Right renal cortex interstitium (tissue), 3 donors: ENCODE measurements around the gene CNTNAP2. TPM values are rescaled to one million over a fixed set of nuclear protein-coding genes. Genes with fewer than 3 reads are reported as not detected.

Source experiments
- DNase-seq, 3 donors: peaks; one replicate each; pipeline ENCODE4 v3.0.0-alpha.2; 2013; ENCODE audit warnings: low read depth in 3 of 3, low spot score in 2 of 3
- polyA plus RNA-seq, 3 donors: library from polyadenylated mRNA; unstranded; fragments of 120-200 nt; gene quantifications; one replicate each; pipeline ENCODE4 v1.2.1, GENCODE V29; 2013; ENCODE audit not compliant: insufficient read length in 3 of 3

CNTNAP2 gene
- polyA plus RNA-seq, 3 donors: 21.2 to 29.0 (median 25.8) TPM

DNA sequence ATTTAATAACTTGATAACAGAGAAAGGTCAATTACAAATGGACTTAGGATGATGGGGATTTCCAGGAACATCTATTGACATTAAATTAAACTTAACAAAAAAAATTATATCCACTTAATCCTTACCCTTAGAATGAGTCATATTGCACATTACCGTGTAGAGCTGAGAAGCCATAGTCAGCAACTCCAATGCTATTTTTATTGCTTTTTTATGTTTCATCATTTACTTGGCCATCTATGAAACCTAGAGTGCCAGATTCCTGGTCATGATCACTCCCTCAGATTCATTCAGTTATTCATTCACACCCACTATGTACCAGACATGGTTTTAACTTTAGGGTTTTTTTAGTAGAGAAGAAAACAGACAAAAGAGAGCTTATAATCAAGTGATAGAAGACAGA is 1180.4 kb downstream of the CNTNAP2 start:
- DNase-seq: no peak

DNA sequence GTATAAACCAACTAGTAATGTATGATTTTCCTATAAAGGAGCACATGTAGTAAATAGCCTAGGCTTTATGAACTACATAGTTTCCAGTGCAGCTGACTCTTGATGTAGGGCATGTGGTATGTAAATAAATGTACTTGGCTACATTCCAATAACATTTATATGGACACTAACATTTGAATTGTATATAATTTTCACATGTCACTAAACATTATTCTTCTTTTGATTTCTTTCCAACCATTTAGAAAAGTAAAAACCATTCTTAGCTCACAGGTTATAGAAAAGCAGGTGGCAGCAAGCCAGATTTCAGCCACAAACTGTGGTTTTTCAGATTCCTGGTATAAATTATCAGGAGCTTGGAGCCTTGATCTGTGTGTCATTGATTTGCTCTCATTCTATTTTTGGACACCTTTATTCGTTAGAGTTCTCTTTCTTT is 1182.0 kb downstream of the CNTNAP2 start:
- DNase-seq: no peak

DNA sequence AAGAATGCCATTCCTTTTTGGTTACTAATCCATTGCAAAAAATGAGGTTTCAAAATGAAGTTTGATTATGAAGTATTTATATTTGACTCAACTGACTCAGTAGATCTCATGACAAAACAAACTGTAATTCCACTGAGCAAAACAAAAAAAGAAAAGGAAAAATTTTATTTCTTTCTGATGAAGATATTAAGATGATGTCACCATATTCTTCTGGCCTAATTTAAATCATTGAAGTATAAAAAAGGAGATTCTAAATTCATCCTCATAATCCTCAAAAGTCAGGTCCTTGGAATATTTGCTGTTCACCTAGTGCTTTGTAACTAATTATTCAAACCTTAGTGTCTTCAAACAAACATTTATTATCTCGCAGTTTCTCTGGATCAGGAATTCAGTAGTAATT is 1183.7 kb downstream of the CNTNAP2 start:
- no peak for DNase-seq

DNA sequence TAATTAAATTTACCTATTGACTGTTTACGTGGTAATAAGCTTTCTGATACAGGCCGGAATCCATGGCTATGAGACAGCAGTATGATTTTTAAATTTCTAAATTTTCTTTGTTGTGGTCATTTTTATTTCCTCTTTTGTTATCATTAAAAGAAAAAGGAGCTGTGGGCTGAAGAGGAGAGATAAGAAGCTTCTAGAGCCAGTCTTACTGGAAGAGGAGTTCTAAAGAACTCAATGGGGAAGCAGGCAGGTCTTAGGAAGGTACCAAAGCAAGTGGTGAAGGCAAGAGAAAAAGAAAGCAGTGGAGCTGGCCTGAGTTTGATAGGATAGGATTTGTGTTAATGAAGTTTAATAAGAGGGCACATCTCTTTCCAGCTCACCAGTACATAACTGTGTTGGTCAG is 1187.8 kb downstream of the CNTNAP2 start:
- DNase-seq: no peak

DNA sequence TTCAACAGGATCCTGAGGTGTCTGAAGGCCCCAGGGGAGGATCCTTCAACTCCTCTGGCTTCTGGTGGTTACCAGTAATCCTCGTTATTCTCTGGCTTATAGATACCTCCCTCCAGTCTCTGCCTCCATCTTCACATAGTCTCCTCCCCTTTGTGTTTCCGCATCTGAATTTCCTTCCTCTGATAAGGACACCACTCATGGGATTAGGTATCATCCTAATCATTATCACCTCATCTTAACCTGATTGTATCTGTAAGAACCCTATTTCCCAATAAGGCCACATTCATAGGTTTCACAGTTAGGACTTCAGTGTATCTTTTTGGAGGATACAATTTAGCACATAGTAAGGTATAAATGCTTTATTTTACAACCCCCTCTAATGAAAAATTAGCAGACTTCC is 1189.2 kb downstream of the CNTNAP2 start:
- no peak for DNase-seq

DNA sequence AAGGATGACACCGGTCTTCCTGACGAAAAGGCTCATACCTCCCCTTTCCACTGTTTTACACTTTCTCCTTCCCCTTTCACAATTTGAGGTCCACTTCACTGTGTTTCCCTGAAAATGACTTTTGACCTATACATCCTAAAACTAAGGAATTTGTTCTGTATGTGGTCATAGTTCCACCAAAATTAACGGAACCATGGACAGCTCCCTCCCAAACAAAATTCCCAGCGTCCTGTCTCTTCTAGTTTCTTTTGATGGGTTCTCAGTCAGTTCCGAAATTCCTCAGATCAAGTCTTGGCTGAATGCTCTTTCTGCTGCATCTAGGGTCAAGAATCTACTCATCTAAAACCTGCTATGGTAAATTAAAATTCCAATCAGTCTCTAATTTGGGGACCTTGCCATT is 1191.9 kb downstream of the CNTNAP2 start:
- DNase-seq: no peak

DNA sequence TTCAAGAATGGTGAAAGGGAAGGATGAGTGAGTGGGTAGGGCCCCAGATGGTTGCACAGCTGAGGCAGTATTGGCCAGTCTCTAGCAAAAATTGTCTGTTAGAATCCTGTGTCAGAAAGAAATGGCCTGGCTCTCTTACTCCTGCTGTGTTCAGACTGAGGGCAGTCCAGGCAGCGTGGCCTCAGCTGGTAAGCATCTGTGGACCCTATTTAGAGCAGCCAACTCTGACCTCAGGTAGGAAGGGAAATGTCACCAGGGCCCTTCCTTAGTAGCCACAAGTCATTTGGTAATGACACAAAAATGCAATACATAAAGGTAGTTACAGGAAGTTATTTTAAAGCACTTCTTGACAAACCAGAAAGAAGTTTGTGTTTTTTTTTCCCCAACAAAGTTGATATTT is 1194.7 kb downstream of the CNTNAP2 start:
- DNase-seq: no peak

DNA sequence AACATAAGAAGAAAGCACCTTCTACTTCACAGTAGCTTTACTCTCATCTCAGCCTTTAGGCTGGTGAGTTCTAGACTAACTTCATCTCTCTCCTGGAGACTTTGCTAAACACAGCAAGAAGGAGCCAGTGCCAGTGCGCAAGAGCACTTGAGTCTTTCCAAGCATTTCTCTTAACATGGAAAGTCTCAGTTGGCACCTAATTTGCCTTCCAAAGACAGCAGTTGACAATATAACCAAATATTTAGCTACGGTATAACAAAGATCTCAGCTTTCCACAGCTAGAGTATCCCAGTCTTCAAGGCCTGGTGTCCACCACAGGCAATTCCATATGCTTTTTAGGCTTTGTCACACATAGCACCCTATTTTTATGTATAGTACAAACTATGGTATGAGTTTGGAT is 1204.9 kb downstream of the CNTNAP2 start:
- DNase-seq: no peak

DNA sequence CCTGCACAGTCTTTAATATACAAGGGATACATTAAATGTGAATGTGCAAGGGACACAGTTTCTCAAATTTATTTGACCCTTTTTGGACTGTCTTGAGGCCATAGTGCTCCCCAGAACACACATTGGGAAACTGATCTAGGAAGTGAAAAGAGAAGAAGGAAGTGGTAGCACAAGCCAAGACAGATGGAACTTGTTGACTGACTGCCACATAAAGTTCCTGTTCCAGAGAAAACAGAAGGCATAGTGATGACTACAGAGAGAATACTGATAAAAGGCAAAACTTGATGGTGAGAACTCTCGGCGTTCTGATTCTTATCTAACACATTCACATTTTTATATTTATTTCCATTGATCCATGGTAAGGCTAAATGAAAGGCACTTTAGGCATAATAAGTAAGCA is 1216.4 kb downstream of the CNTNAP2 start:
- DNase-seq: no peak

DNA sequence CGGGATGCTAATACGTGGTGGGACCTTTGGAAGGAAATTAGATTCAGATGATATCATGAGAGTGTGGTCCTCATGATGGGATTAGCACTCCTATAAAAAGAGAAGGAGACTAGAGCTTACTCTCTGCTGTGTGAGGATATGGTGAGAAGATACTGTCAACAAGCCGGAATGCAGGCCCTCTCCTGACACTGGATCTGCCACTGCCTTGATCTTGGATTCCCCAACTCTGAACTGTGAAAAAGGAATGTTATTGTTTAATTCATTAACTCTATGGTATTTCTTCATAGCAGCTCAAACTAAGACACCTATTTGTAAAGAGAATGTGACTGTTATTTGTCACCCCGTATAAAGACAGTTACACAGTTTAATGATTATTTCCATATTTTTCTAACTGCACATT is 1246.5 kb downstream of the CNTNAP2 start:
- no peak for DNase-seq

DNA sequence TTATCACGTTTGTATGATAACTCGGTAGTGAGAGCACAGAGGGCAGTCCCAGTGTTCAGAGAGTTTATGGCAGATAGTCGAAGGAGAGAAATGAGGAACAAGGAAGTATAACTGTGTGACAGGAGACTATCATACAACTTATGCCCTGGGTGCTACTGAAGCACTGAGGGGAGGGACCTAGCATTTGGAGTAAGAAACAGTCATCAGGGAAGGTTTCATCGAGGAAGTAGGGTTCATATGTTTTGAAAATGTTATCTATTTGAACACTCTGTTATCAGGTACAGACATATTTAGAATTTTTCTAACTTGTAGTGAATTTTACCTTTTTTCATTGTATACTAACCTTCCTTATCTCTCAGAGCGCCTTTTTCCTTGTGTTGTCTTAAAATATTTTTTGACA is 1259.6 kb downstream of the CNTNAP2 start:
- DNase-seq: no peak

DNA sequence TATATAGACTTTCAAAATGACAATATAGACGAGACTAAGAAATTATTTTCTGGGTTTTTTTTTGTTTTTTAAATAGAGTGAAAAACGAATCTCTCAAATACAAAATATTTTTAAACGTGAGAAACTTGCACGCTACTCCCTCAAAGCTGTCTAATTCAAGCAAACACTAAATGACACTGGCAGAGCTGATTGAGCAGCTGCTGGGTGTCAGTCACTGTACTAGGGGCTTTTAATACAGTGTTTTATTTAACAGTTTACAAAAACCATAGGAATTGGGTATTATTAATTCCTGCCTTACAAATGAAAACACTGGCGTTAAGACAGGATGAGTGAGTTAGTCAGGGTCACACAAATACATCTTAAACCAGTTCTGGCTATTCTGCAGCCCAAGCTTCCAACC is 1264.3 kb downstream of the CNTNAP2 start:
- DNase-seq: no peak

DNA sequence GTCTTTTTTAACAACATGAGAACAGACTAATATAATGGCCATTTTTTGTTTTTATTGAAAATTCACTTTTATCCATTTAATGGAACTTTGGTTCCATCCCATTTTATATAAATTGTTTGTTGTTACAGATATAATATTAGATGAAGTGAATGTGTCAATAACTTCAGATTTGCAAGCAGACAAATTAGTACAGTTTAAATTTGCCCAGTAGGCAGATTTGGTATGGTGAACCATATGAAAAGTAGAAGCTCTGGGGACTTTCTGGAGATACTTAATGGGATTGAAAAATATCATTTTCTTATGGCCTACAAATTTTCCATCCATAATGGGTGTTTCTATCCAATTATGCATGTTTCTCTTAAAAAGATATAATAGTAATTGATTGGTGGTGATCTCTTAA is 1277.7 kb downstream of the CNTNAP2 start:
- no peak for DNase-seq

DNA sequence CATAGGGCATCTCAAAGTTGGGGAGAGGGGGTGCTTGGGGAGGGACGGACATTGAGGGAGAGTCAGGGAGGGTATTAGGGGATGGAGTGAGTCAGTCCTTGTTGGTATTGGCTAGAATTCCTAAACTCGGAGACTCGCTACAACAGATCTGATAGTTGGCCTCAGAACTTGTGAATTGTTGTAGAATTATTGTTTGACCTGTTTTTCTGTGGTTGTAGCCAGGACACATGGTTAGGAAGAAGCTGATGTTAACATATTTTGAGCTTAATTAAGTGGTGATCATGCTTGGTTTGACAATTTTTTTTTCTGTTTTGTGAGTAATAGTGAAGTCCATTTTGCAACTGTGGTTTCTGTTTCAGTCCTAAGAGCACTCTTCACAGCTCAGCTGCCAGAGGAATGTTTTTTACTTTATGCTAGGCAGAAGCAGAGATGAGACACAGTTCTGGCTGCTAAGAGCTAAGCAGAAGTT is 1283.7 kb downstream of the CNTNAP2 start:
- no peak for DNase-seq

DNA sequence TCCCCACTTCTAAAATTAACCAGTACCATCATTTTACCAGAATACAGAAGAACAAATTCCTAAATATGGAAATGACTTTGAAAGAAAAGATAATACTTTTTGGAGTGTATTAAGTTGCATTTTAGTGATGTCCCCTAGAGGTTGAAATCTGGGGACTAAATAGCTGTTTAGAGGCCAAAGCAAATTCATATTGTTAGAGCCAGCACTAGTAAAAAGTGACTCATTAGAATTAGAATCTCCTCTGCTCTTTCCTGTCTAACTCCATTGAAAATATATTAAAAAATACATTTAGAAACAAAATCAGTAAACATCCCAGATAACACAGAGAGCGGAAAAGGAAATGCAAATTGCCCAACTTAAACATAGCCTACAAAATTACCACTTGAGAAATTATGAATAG is 1284.3 kb downstream of the CNTNAP2 start:
- DNase-seq: no peak

DNA sequence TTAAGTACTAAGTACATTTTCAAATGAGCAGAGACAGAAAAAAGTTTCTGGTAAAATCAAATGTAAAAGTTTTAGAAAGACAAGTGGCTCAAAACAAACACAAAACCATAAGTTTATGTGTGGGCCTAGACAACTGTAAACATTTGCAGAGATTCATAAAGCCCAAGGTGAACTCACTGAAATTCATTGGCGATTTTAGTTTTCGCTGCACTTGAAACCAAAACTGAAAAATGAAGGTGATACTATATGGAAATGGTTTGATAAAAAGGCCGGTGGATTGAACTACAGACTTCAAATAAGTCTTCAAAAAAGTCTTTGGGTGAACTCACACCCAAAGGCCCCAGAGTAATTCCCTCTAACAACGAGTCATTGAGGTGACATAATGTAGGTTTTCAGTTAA is 1289.0 kb downstream of the CNTNAP2 start:
- DNase-seq: no peak

DNA sequence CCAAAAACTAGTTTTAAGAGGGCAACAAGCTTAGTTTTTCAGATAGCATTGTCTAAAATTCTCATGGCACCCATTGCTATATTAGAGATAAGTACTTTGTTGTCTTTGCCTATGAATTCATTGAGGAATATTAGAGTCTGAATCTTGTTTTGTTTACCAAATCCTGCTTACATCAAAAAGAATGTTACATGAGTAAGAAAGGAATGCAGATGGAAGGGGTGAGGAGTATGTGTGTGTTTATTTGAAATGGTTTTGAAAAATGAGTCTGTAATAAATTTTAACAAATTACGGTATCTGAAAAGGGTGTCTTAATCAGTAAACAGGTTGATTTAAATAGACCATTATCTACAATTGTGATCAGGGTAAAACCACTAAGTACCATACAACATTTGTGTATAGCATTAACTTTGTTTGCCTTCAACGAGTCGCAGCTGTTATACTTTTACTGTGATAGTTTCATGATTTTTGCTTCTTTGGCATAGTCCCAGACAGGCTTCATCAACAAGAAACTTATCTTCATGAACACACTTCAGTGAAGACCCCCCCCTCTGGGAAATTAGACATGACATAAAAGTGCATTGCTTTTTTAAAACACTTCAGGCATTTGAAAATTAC is 1290.0 kb downstream of the CNTNAP2 start:
- no peak for DNase-seq

DNA sequence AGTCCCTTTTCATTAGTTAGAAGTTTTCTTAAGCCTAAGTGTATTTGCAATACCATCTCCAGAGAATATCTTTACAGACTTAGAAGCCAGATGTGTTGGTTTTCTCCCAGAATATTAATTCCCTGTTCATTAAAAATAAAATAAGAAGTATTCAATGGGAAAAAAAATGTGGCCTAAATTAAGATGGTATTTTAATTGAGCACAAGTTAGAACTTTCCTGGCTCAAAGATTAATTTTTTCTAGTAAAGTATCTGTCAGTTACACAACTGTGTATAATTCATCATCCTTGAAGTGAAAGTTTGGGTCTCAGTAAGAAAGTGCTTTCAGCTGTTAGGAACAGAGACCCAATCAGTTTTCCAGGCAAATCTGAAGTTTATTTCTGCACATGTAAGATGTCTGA is 1294.5 kb downstream of the CNTNAP2 start:
- no peak for DNase-seq

DNA sequence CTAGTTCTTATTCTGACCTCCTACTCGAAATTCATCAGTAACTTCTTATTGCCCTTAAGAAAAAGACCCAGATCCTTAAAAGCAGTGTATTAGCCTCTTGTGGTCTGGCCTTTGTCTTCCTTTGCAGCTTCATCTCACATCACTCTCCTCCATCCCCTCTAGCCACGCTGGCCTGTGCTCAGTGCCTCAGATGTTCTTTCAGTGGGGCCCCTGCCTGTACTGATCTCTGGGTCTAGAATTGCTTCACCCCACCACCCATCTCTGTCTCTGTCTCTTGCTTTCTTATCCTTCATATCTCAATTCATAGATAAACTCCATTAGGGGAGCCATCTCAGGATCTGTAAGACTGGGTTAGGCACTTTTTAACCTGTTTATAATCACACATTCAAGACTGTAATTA is 1295.5 kb downstream of the CNTNAP2 start:
- no peak for DNase-seq

DNA sequence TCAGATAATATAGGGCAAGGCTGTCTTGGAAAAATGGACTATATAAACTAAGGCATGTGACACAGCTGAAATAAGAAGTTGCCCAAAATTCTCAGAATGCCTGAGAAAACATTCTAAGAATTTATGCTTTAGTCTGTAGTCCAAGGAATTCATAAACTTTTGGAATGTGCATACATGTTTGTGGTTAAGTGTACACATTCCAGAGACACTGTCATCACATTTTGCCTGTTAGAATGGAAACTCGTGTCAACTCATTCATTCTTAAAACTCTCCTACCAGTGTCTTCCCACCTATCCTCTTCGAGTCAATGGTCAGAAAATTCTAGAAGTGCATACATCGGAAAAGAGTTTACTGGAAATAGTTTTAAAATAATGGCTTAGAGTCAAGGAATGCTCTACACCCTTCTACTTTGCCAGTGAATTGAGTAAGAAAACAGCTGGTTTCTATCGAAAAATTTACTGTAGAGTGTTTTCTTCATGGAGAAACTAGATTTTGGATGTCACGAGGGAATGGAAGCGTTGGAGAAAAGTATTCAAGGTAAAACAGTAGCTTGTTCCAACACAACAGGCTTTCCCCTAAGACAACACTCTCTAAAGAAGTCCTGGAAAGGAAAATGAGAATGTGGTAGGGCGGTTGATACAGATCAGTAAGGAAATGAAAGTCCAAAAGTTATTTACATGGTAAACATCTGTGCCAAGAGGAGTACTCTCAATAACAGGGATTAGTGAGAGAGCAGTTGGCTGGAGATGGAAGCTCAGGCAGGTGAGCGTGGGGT is 1296.4 kb downstream of the CNTNAP2 start:
- no peak for DNase-seq

DNA sequence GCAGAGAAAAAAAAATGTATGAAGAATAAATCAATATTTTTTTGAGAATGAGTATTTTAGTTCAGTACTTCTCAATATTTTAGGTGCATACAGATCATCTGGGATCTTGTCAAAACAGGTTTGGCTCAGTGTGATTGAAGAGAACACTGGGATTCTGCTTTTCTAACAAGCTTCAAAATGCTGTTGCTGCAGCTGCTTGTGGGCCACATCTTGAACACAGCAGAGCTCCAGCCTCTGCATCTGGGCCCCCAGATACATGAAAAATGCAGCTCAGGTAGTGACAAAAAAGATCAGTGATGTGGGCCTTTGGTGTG is 1296.9 kb downstream of the CNTNAP2 start:
- DNase-seq: no peak

DNA sequence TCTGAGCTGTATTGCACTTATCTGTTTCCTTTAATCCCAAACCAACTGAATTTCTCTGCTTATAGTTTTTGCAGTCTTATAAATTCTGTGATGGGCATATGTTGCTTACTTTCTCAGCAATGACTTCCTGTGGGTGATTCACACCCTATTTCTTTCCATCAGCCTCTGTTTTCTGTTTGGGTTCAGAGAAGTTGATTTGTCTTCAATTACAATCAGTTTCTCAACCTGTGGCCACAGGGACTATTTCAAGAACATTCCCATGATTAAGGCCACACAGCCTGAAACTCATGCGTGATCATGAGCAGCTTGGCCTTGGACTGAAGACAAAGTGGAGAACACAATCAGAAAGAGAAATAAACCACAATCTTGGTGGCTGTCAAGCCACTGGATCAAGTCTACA is 1299.4 kb downstream of the CNTNAP2 start:
- no peak for DNase-seq

DNA sequence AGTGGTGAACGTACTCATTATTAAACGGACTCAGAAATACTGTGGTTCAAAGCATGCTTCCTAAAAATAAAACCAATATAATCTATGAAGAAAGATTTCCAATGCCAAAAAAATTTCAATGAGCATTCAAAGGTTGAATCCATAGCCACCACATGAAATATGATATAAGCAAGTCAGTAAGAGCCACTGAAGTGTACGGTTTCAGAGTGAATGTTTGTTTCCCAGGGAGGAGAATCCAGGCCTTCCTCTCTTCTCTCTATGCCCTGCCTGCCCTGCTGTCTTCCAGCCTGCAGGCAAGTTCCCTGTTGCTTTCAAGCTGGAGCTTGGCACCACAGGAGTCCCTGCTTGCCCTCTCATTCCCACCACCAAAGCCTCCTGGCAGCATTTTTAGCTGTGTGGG is 1302.4 kb downstream of the CNTNAP2 start:
- DNase-seq: no peak
